HUES64 (cell line): ENCODE results near the gene TOLLIP.
A peak's percentile ranks its signal among the peaks of the same experiment; 100 is the strongest.

Experiments
- H3K27ac ChIP-seq: 2 replicates; pipeline ENCODE4 v1.7.0; 2013; ENCODE audit warnings: low read depth, low read length, inconsistent platforms
- H3K27me3 ChIP-seq: 2 replicates; pipeline ENCODE4 v1.6.1; 2013; ENCODE audit warnings: mild to moderate bottlenecking, low read length; ENCODE audit not compliant: insufficient read depth
- H3K36me3 ChIP-seq: 2 replicates; pipeline ENCODE4 v1.6.1; 2013; ENCODE audit warnings: mild to moderate bottlenecking, low read length; ENCODE audit not compliant: insufficient read depth
- H3K4me1 ChIP-seq: 2 replicates; pipeline ENCODE4 v1.6.1; 2013; ENCODE audit warnings: mild to moderate bottlenecking, low read length, moderate library complexity; ENCODE audit not compliant: insufficient read depth
- H3K4me3 ChIP-seq: 2 replicates; pipeline ENCODE4 v1.5.1; 2013; ENCODE audit warnings: mild to moderate bottlenecking, low read length, moderate library complexity
- H3K9ac ChIP-seq: 2 replicates; pipeline ENCODE4 v1.6.1; 2013; ENCODE audit warnings: mild to moderate bottlenecking, low read depth, low read length
- H3K9me3 ChIP-seq: 2 replicates; pipeline ENCODE4 v1.6.1; 2013; ENCODE audit warnings: low read depth, low read length; ENCODE audit not compliant: insufficient read depth
- WGBS: fragments of 150-250, 120-280 bp; methylation state at CpG from one replicate; pipeline ENCODE4 v1.1.7; 2013; ENCODE audit warnings: missing lambda C conversion rate; 5-methylcytosine and 5-hydroxymethylcytosine counted together

Gene TOLLIP

DNA sequence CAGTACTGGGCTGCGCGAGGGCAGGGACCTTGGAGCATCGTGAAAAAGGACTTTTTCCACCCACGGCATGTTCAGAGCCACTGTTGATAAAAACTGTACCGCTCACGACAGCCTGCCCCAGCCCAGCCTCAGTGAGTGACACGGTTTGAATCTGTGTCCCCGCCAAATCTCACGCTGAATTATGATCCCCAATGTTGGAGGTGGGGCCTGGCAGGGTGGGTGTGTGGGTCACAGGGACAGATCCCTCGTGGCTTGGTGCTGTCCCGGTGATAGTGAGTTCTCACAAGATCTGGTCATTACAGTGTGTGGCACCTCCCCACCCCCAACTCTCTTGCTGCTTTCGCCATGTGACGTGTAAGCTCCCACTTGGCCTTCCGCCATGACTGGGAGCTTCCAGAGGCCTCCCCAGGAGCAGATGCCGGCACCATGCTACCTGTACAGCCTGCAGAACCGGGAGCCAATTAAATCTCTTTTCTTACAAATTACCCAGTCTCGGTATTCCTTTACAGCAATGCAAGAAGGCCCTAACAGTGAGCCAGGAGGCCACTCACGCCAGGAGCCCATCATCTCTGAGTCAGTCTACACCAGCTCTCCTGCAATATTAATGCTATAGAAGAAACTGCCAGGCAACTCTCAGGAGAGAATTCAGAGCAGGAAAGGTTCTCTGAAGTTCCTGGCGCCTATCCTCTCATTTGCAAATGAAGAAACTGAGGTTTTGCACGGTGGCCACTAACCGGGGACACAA lies 1.3 kb downstream of the TOLLIP start:
- H3K9ac ChIP-seq, result no peak overlapping the region

DNA sequence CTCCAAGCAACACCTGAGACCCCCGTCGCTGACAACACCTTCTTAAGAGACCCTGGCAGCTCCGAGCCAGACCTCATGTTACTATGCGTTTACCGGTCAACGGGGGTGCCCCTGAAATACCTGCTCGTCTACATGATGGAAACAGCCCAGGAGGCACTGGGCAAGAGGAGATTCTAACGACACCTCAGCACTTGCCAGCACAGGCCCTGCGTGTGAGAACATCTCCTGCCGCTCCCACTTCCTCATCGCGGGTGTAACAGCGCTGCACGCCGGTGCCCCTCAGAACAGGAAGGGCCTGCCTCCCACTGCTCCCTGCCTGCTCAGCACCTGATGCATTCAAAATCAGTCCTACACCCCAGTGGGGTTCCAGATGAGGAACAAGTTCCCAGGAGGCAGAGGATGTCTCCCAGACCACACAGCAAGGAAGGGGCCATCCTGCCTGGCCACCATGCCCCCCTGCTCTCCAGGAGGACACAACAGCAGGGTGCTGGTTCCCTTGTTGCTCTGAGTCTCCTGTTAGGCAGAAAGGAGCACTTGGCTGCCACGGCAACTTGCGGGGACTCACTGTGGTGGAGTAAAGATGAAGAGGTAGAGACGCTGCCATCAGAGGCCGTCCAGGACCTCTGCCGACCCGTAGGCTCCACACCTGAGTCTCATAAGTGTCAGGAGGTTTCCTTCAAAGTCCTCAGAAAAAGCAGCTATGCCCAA lies 2.1 kb downstream of the TOLLIP start:
- H3K27me3 ChIP-seq, result no peaks in the 10 kb centered on the region
- peaks cover 5% of the 10 kb centered on the region; the same call in 1 of the 2 replicates for H3K4me1 ChIP-seq
- no peak overlapping the region for H3K27ac ChIP-seq
- WGBS, result 95% methylated on average over 21 of the region's 21 CpGs
- peaks cover 10% of the 10 kb centered on the region; the same call in 1 of the 2 replicates for H3K9me3 ChIP-seq
- H3K9ac ChIP-seq, result no peak overlapping the region
- H3K4me3 ChIP-seq, result no peak overlapping the region
- H3K36me3 ChIP-seq, result peaks cover 4% of the 10 kb centered on the region; the same call in 1 of the 2 replicates

More for the DNA sequence above, 1.3 kb downstream of the TOLLIP start:
- Histone ChIP-seq H3K4me3 (peak overlapping the region; percentile 64), H3K4me1 (peaks cover 5% of the 10 kb centered on the region; the same call in 1 of the 2 replicates), H3K27me3 (no peaks in the 10 kb centered on the region), H3K9me3 (peaks cover 13% of the 10 kb centered on the region; the same call in 1 of the 2 replicates), H3K27ac (no peak overlapping the region), H3K36me3 (peaks cover 4% of the 10 kb centered on the region; the same call in 1 of the 2 replicates)
- 87% methylated on average over 21 of the region's 21 CpGs for WGBS

DNA sequence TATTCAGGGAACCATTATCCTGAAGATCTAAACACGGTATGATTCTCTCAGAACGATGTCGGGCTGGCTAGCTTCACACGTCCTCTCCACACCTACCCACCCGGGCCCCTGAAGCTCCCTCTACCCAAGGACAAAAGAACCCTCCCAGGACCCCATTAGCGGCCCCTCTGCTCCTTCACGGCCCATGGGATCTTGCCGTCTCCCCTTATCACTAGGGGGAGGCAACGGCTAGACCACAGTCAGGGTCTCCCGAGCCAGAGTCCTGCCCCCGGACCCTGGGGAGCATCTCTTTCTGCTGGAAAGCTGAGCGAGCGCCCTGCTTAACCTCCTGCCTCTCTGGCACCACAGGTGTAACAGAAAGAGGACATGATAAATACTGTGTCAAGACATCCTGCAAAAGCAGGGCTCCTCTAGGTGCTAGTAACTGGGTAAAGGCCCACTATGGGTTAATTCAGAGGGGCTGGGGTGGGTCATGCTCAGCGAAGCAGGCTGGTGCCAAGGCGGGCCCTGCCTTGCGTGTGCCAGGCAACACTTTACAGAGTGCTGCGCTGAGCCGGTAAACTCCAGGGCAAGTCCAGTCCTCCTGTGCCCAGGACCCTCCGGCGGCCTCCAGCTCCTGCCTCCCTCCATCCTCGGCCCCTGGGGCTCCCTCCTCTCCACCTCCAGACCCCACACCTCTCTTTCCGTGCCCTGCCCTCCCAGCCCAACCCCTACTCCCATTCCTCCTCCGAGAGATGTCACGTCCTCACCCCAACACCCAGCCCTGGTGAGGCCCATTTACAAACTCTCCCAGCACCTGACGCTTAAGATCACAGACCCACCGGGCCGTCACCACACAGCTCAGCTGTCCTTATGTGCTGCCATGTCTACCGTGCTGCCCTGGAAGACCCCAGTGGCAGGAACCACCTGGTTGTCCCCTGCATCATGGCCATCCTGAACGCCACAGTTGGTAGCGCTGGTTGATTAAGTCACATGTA lies 3.0 kb downstream of the TOLLIP start:
- WGBS, result 93% methylated on average over 30 of the region's 30 CpGs
- Histone ChIP-seq H3K9ac (no peak overlapping the region), H3K4me1 (peaks cover 5% of the 10 kb centered on the region; the same call in 1 of the 2 replicates), H3K27me3 (no peaks in the 10 kb centered on the region), H3K4me3 (no peak overlapping the region), H3K9me3 (0 out of 2 replicates have a peak, but pooled peaks cover 1% of the 10 kb centered on the region), H3K27ac (no peak overlapping the region), H3K36me3 (peaks cover 4% of the 10 kb centered on the region; the same call in 1 of the 2 replicates)

DNA sequence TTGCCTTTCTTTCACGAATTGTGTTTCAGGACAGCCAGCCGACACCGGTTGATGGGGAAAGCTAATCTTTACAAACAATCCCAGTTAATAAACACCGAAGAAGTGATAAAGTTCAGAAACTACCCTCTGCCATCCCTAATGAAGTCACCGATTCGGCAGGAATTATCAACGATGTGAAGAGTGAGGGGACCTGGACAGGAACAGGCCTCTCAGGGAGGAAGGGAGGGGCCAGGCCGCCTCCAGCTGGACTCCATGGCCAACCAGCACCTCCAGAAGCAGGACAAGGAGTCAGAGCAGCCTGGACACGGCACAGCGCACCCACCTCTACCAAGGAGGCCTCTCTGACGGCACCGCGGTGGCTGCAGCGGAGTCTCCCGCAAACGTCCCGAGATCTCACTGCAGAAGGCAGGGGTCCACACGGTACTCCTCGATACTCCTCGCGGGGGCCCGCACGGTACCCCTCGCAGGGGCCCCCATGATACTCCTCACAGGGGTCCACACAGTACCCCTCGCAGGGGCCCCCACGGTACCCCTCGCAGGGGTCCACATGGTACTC lies 3.9 kb downstream of the TOLLIP start:
- WGBS, result 96% methylated on average over 27 of the region's 27 CpGs
- peaks cover 5% of the 10 kb centered on the region; the same call in 1 of the 2 replicates for H3K4me1 ChIP-seq
- H3K9ac ChIP-seq, result no peak overlapping the region
- H3K27me3 ChIP-seq, result no peaks in the 10 kb centered on the region
- H3K4me3 ChIP-seq, result no peak overlapping the region
- peaks cover 4% of the 10 kb centered on the region; the same call in 1 of the 2 replicates for H3K36me3 ChIP-seq
- no peaks in the 10 kb centered on the region for H3K9me3 ChIP-seq
- no peak overlapping the region for H3K27ac ChIP-seq

DNA sequence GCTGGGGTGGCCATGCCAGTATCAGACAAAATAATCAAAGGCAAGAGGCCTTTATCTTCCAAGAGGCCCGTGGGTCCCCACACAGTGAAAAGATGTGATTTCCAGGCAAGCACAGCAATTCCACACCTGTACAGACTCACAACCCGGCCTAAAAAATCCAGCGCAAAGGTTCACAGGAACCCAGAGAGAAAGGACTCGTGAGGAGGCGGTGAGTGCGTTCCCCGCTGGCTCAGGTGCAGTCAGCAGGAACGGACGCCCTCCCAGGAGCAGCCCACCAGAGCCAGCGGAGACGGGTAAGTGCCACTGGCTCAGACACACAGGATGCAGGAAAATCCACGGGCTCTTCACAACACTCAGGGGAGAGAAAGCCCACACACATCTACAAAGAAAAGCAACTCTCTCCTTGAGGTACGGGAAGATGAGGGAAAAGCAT lies 4.4 kb downstream of the TOLLIP start:
- Histone ChIP-seq H3K9me3 (no peaks in the 10 kb centered on the region), H3K4me1 (peaks cover 2% of the 10 kb centered on the region; the same call in 1 of the 2 replicates), H3K27me3 (no peaks in the 10 kb centered on the region), H3K4me3 (no peak overlapping the region), H3K36me3 (peaks cover 4% of the 10 kb centered on the region; the same call in 1 of the 2 replicates), H3K27ac (no peak overlapping the region), H3K9ac (no peak overlapping the region)
- WGBS, result 92% methylated on average over 13 of the region's 13 CpGs

DNA sequence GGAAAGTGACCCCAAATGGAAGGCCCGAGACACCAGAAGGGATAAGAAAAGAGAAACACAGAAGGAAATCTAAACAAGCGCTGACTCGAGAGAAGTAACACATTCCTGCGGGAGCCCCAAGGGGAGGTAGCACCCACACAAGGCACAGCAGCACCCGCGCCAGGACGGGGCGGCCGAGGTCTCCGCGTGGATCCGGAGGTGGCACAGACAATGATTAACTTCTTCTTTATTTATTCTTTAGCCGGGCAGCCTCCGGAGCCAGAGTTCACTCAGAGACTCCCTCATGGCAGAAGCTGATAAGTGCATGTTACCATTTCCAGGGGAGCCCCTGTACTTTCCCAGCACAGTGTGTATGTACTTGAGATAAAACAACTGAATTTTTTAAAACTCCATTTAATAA lies 5.1 kb downstream of the TOLLIP start:
- no peak overlapping the region for H3K9ac ChIP-seq
- WGBS, result 90% methylated on average over 14 of the region's 14 CpGs
- peaks cover 7% of the 10 kb centered on the region; the same call in 1 of the 2 replicates for H3K4me1 ChIP-seq
- H3K4me3 ChIP-seq, result no peak overlapping the region
- peaks cover 4% of the 10 kb centered on the region; the same call in 1 of the 2 replicates for H3K36me3 ChIP-seq
- H3K9me3 ChIP-seq, result no peaks in the 10 kb centered on the region
- H3K27ac ChIP-seq, result no peak overlapping the region
- no peaks in the 10 kb centered on the region for H3K27me3 ChIP-seq

DNA sequence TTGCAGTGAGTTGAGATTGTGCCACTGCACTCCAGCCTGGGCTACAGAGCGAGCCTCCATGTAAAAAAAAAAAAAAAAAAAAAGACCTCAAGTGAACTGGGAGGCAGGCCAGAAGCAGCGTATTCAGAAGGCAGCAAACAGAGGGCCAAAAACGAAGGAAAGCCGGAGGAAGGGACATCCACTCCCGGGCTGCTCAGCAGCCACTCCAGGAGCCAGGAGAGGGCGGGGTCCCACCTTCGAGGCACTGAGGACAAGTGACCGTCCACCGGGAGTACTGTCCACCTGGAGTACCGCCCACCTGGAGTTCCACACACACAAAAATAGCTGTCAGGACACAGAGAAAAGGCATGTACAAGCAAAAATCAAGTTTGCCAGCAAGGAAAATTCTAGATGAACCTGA lies 5.5 kb downstream of the TOLLIP start:
- Histone ChIP-seq H3K9ac (no peak overlapping the region), H3K9me3 (no peaks in the 10 kb centered on the region), H3K27me3 (no peaks in the 10 kb centered on the region), H3K36me3 (peaks cover 4% of the 10 kb centered on the region; the same call in 1 of the 2 replicates), H3K27ac (no peak overlapping the region), H3K4me1 (peaks cover 10% of the 10 kb centered on the region; the same call in 1 of the 2 replicates), H3K4me3 (no peak overlapping the region)
- 94% methylated on average over 10 of the region's 10 CpGs for WGBS

DNA sequence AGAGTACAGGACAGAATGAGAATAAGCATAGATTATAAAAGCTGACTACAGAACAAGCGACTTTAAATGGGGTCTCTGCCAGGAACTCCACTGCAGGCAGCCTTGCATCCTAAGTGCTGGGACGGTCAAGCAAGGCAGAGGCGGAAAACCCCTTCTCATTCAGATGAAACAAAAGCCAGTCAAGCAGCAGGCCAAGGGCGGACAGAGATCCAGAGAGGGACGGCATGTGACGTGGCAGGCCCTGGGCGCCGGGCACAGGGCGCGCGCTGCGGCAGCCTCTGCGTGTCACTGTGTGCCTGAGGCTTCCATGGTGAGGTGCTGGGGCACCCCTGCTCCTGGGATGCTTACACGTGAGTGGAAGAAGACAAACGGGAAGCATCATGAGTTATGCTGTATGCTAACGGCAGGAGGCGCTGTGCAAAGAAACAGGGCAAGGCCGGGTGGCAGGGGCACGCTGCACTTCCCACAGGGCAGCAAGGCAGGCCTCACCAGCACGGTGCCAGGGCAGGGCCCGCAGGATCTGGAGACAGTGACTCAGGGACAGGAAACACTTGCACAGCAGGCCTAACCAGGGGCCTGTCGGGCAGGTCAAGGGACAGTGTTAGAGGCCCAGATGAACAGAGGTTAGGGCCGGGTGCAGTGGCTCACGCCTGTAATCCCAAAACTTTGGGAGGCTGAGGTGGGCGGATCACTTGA lies 6.2 kb downstream of the TOLLIP start:
- H3K9me3 ChIP-seq, result no peaks in the 10 kb centered on the region
- no peaks in the 10 kb centered on the region for H3K27me3 ChIP-seq
- no peak overlapping the region for H3K4me3 ChIP-seq
- peaks cover 8% of the 10 kb centered on the region; the same call in 1 of the 2 replicates for H3K4me1 ChIP-seq
- H3K27ac ChIP-seq, result peak overlapping the region; percentile 23; the same call in 1 of the 2 replicates
- 75% methylated on average over 25 of the region's 25 CpGs for WGBS
- H3K9ac ChIP-seq, result no peak overlapping the region
- H3K36me3 ChIP-seq, result peaks cover 4% of the 10 kb centered on the region; the same call in 1 of the 2 replicates

DNA sequence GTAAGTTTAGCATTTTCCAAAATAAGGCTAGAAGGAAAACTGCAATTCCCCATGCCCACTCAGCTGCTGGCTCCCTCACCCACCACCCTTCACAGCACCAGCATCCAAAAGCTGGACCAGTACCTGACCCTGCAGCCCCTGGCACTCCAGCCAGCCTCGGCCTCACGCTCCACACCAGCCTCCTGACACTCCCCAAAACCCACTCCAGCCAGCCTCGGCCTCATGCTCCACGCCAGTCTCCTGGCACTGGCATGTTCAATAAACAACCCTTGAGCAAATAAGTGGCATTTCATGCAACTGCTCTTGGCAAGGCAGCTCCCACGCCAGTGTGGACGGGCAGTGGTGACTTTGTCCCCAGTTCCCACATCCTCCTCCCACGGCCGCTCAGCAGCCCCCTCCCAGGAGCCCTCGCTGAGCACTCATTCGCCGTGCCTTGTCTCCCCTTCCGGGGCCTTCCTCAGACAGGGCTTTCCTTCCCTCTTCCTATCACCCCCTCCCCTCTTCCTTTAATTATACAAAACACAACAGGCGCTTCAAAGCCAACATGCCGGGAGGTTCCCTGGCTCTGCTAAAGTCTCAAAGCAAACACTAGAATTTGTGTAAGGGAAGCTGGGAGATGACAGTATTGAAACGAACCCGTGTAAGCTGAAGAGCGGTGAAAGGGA lies 6.8 kb downstream of the TOLLIP start:
- no peak overlapping the region for H3K4me3 ChIP-seq
- H3K9me3 ChIP-seq, result no peaks in the 10 kb centered on the region
- peaks cover 8% of the 10 kb centered on the region; the same call in 1 of the 2 replicates for H3K36me3 ChIP-seq
- 0 out of 2 replicates have a peak overlapping the region, but pooled peaks have one; percentile 23 for H3K27ac ChIP-seq
- no peaks in the 10 kb centered on the region for H3K27me3 ChIP-seq
- 65% methylated on average over 17 of the region's 17 CpGs for WGBS
- no peak overlapping the region for H3K9ac ChIP-seq
- peaks cover 7% of the 10 kb centered on the region; the same call in 1 of the 2 replicates for H3K4me1 ChIP-seq
